H7 (cell line): ENCODE results near the gene EEFSEC. TPM values are rescaled to one million over a fixed set of nuclear protein-coding genes. Genes with fewer than 3 reads are reported as not detected.

Source experiments
- DNase-seq: peaks from one replicate; pipeline ENCODE4 v3.0.0; 2012
- H3K27me3 ChIP-seq: 2 replicates; pipeline ENCODE4 v1.6.0; 2011; ENCODE audit warnings: mild to moderate bottlenecking, low read length; ENCODE audit not compliant: control insufficient read depth, insufficient read depth
- H3K36me3 ChIP-seq: replicated peaks from 2 replicates; pipeline ENCODE4 v1.5.1; 2011; ENCODE audit warnings: low read length; ENCODE audit not compliant: control insufficient read depth, insufficient read depth
- H3K4me3 ChIP-seq: 2 replicates; pipeline ENCODE4 v1.5.1; 2011; ENCODE audit warnings: low read depth, mild to moderate bottlenecking, control low read depth, low read length, moderate library complexity; ENCODE audit not compliant: insufficient read depth
- total RNA-seq: library from RNA; depleted of rRNA; stranded (reverse); fragments of >200 nt; shearing (Covaris generic); gene quantifications from 2 replicates; pipeline ENCODE4 v1.2.3, GENCODE V29; 2014

The EEFSEC gene
- total RNA-seq, 1 experiment from 2014 or later = 7.4 TPM

DNA sequence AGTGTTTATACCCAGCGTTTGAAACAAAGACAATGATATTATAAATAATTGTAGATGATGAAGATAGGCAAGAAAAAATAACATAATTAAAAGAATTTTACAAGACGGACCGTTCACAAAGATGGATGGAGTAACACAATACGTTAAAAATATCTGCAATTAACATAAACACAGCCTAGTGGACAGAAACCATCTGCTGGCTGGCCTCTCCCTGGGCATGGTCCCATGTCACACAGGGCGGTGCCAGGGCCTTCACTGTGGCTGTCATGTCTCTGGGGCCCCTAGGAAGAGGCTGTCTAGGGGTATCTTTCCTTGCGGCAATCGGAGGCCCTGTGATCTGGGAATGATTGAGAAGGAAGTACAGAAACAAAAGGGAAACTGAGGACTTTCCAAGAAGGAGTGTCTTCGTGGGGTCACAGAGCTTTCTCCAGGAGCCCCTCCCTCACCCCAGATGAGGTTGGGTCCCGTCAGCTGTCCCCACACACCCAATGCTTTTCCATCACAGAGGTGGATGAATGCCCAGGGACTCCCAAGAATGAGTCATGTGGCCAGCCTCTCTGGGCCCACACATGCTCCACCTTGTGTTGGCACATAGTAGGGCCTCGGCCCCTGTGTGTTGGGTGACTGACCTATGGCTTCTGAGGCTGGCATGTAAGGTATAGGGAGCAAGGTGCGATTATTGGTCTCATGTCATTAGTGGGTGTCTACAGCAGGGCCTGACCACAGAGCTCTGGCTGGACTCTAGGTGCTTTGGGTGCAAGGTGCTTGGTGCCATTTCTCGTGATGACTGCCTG is 226.3 kb downstream of the EEFSEC start:
- H3K27me3 ChIP-seq = no peaks in the 10 kb centered on the region
- no peak overlapping the region for H3K4me3 ChIP-seq
- no peak for DNase-seq
- H3K36me3 ChIP-seq = no peaks in the 10 kb centered on the region

GRCh38 chr3:128380295-128380694 is 227.0 kb downstream of the EEFSEC start:
- no peaks in the 10 kb centered on the region for H3K36me3 ChIP-seq
- no peak overlapping the region for H3K4me3 ChIP-seq
- H3K27me3 ChIP-seq = no peaks in the 10 kb centered on the region
- DNase-seq = no peak

DNA sequence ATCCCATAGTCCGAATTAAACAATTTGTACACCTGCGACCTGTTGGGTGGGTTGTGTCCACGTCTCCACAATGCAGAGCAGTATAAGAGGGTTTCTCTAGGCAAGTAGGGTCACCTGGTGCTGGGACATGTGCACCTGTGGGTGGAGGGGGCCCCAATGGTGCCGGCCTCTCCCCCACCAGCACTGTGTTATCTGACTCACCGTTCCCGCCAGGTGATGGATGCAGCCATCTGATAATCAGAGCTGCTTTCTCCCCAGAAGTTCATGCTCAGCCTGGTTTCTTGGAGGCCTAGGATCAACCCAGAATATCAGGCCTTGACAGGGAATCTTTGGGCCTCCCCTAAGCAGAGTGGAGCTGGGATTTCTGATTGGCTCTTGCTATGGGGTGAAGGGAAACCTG is 227.4 kb downstream of the EEFSEC start:
- H3K4me3 ChIP-seq = no peak overlapping the region
- H3K36me3 ChIP-seq = no peaks in the 10 kb centered on the region
- DNase-seq = no peak
- H3K27me3 ChIP-seq = no peaks in the 10 kb centered on the region

DNA sequence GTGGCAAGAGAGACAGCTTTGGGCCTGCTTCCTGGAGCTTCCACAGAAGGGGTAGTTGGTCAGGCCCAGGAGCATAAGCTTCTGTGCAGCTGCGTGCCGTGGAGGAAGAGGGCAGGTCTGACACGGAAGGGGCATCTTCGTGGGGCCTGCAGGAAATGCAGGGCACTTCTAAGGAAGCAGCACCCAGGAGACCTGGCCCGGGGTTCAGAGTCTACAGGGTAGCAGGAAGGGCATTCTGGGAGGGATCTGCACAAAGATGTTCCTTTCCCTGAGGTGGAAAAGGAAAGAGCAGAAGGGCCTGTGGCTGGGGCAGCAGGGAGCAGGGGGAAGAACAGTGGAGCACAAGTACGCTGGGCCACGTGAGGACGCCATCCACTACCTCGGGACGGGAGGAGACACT is 228.3 kb downstream of the EEFSEC start:
- H3K4me3 ChIP-seq = no peak overlapping the region
- DNase-seq = no peak
- H3K27me3 ChIP-seq = no peaks in the 10 kb centered on the region
- no peaks in the 10 kb centered on the region for H3K36me3 ChIP-seq

DNA sequence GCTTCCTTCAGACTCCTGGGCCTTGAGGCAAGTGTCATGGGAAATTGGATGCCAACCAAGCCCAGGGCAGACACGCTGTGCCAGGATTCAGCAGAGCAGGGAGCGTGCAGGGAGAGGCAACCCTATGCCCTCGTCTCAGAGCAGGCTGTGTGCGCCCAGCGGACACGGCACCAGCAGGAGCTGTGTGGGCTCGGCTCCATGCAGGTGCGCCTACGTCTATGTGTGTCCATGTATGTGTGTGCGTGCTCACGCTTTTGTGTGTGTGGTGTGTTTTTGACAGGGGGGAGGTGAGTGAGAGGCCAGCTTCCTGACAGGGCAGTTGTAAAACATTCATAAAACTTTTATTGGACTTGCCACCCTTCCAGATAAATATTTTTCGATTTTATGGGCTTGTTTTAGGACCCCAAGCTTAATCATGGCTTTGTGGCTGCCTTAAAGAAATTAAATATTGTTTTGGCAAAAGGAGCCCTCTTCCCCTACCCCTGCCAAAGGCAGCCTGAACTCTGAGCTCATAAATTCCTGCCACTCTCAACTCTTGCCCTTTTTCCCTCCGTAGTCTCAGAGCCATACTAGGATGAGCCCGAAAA is 229.0 kb downstream of the EEFSEC start:
- Histone ChIP-seq H3K27me3 (no peaks in the 10 kb centered on the region), H3K4me3 (no peak overlapping the region), H3K36me3 (no peaks in the 10 kb centered on the region)
- DNase-seq = no peak

GRCh38 chr3:128383316-128384235 is 230.3 kb downstream of the EEFSEC start:
- Histone ChIP-seq H3K4me3 (no peak overlapping the region), H3K36me3 (no peaks in the 10 kb centered on the region), H3K27me3 (no peaks in the 10 kb centered on the region)
- no peak for DNase-seq

DNA sequence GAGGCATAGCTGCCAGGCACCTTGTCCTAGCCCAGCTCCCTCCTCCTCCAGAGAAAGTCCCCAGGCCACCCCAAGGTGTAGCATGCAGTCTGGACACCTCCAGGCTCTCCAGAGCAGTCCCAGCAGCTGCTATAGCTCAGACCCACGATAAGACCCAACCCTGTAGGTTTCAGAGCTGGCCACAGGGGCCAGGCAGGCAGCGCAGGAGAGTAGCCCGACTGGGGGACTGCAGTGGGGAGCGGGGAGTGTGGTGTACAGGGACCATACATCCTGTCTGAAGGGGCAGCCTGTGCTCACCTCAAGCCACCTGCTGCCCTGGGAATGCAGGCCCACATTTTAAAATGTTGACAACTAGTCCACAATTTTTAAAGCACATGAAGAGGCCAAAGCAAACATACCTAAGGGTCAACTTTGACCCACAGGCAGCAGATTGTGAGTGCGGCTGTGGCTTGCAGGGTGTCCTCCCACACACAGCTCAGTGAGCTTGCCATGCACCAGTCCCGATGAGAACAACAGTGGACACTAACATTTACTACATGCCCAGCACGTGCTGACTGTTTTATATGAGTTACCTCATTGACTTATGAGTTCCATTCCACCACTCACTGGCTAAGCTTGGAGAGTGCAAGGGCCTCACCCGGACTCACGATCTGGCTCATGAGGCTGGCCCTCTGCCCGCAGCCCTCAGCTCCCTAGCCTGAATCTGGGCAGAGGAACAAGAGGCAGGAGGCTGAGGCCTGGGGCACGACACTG is 232.0 kb downstream of the EEFSEC start:
- no peak for DNase-seq
- Histone ChIP-seq H3K36me3 (no peaks in the 10 kb centered on the region), H3K4me3 (no peak overlapping the region), H3K27me3 (no peaks in the 10 kb centered on the region)

DNA sequence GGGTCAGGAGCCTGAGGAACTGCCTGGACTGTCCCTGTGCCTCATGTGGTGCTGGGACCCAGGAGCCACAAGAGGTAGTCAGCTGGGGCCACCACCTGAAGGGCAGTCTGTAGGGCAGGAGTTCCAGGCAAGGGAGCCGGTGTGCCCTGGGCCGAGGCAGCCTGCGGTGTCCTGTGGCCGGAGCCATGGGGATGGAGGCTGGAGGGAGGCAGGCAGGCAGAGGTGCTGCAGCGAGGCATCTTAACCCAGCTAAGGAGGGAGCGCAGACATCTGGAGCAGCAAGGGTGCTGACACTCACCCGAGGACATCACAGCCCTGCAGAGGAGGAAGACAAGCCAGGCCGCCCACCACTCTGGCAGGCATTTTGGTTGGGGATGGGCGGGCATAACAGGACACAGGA is 235.7 kb downstream of the EEFSEC start:
- H3K27me3 ChIP-seq = no peaks in the 10 kb centered on the region
- H3K4me3 ChIP-seq = no peak overlapping the region
- no peaks in the 10 kb centered on the region for H3K36me3 ChIP-seq
- no peak for DNase-seq

DNA sequence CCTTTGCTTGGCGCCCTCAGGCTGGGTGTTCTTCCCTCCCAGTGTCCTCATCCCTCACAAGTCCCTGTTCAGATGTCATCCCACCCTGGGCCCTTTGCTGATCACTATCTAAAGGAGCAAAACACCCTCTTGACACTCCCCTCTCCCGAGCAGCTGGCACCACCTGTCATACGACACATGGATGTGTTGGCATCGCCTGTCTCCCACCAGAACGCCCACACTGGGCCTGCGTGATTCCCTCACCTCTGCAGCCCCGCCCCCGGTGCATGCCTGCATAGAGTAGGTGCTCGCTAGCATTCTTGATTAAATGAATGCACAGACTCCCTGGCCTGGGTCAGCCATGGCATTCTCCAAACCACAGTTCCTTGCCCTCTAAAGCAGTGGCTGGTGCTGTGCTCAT is 237.6 kb downstream of the EEFSEC start:
- DNase-seq = peak; percentile 72
- no peaks in the 10 kb centered on the region for H3K36me3 ChIP-seq
- no peak overlapping the region for H3K4me3 ChIP-seq
- no peaks in the 10 kb centered on the region for H3K27me3 ChIP-seq

- Histone ChIP-seq H3K4me3 (no peak overlapping the region), H3K27me3 (no peaks in the 10 kb centered on the region), H3K36me3 (no peaks in the 10 kb centered on the region)
- peak; percentile 62 for DNase-seq
These were observed 238.7 kb downstream of the EEFSEC start for GRCh38 chr3:128392021-128392420.

DNA sequence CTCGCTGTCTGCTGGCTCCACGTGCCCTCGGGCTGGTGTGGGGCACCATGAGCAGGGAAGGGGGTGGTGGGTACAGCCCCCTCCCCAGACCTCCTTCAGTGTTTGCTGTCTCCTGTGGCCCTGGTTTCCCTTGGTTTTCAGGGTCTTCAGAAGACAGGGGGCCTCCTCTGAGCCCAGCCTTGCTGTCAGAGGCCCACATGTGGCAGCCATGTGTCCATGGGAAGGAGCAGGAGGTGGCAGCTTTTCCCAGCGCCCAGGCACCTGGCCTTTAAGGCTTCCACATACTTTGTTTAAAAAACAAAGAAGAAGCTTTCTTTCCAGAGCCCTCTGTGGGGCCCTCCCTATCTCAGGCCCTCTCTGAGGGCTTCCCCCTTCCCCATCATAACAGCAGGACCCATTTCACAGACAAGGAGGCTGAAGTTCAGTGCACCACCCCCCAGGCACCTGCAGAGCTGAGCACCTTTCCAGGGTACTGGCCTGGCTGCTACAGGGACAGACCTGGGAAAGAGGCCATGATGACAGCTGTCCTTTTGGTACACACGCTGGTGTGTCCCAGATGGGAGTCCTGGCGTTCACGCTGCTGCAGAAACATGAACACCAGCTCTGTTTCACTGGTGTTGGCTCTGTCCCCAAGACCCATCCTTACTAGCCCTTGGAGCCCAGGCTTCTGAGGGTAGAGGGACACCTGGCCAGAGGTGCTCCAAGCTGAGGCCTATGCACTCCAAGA is 239.7 kb downstream of the EEFSEC start:
- Histone ChIP-seq H3K4me3 (no peak overlapping the region), H3K36me3 (no peaks in the 10 kb centered on the region), H3K27me3 (no peaks in the 10 kb centered on the region)
- peak; percentile 55 for DNase-seq

DNA sequence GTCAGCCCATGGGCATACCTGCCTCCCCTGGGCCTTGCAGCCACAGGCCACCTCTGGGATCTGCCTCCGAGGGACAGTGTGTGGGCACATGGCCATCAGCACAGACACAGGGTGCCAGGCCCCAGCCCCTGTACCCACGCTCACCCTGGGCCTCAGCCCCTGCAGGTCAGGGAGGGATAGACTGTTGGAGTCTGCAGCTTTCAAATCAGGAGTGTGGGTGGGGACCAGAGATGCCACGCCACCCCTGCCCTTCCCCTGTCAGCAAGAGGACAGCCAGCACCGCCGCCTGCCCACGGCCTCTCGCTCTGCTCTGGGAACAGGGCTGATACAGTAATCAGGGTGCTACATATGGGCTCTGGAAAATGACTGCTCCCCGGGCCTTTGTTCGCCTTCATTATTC is 240.8 kb downstream of the EEFSEC start:
- no peak for DNase-seq
- Histone ChIP-seq H3K27me3 (no peaks in the 10 kb centered on the region), H3K36me3 (no peaks in the 10 kb centered on the region), H3K4me3 (no peak overlapping the region)

DNA sequence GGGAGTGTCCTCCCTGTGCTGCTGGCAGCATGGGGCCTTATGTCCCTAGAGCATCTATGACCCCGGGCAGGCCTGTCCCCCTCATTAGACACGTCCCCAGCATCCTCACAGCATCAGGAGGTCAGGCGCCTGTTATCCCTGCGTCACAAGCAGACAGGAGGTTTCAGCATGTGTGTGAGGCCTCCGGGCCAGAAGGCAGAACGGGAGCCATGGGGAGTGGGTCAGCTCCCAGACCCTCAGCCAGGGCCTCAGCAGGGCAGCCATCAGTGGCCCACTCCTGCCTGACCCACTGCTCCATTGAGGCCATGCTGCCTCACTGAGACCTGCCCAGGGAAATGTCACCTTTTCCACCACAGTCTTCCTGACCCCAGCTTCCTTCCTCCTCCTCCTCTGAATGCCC is 241.8 kb downstream of the EEFSEC start:
- no peaks in the 10 kb centered on the region for H3K27me3 ChIP-seq
- H3K4me3 ChIP-seq = no peak overlapping the region
- DNase-seq = no peak
- H3K36me3 ChIP-seq = no peaks in the 10 kb centered on the region
